Astrocyte (in vitro differentiated cells and primary cell): Measurements from ENCODE around the gene UBXN4. TPM values are rescaled to one million over a fixed set of nuclear protein-coding genes. Genes with fewer than 3 reads are reported as not detected.
"Not testable (repeated sequence)": the region's sequence is repeated elsewhere in the genome, so short reads cannot be mapped to it uniquely, and the experiment has no call there.

ENCODE experiments used
- DNase-seq: peaks from one replicate; pipeline ENCODE4 v3.0.0-alpha.2; 2010; ENCODE audit warnings: low read depth
- FAIRE-seq: peaks from 2 replicates; lab custom pipeline; 2011; peaks lifted over from hg19 to GRCh38; lab: Jason Lieb, UNC
- H2AFZ ChIP-seq: 2 replicates; pipeline ENCODE4 v1.6.0; 2012; ENCODE audit warnings: low read depth, low read length, inconsistent platforms
- H3K27ac ChIP-seq: 2 replicates; pipeline ENCODE4 v1.5.1; 2011; ENCODE audit warnings: low read depth, low read length, inconsistent platforms
- H3K27me3 ChIP-seq: 2 replicates; pipeline ENCODE4 v1.6.0; 2011; ENCODE audit warnings: low read length, inconsistent platforms; ENCODE audit not compliant: insufficient read depth
- H3K36me3 ChIP-seq: 2 replicates; pipeline ENCODE4 v1.5.1; 2011; ENCODE audit warnings: low read length, inconsistent platforms; ENCODE audit not compliant: insufficient read depth
- H3K4me1 ChIP-seq: 2 replicates; pipeline ENCODE4 v1.5.1; 2011; ENCODE audit warnings: low read length, inconsistent platforms; ENCODE audit not compliant: insufficient read depth
- H3K4me2 ChIP-seq: 2 replicates; pipeline ENCODE4 v1.6.0; 2012; ENCODE audit warnings: low read length, inconsistent platforms
- H3K4me3 ChIP-seq: 2 replicates; pipeline ENCODE4 v1.5.1; 2011; ENCODE audit warnings: low read depth, mild to moderate bottlenecking, low read length, inconsistent platforms; ENCODE audit not compliant: insufficient read depth
- H3K79me2 ChIP-seq: 2 replicates; pipeline ENCODE4 v1.6.0; 2012; ENCODE audit warnings: mild to moderate bottlenecking, low read length, inconsistent platforms; ENCODE audit not compliant: insufficient read depth
- H3K9ac ChIP-seq: 2 replicates; pipeline ENCODE4 v1.6.0; 2012; ENCODE audit warnings: mild to moderate bottlenecking, low read length, inconsistent platforms
- H3K9me3 ChIP-seq: 2 replicates; pipeline ENCODE4 v1.5.1; 2012; ENCODE audit warnings: low read depth, mild to moderate bottlenecking, low read length, inconsistent platforms; ENCODE audit not compliant: insufficient read depth
- H4K20me1 ChIP-seq: 2 replicates; pipeline ENCODE4 v1.6.0; 2012; ENCODE audit warnings: low read length, inconsistent platforms; ENCODE audit not compliant: insufficient read depth
- H3K27ac Mint-ChIP-seq: one replicate; pipeline ENCODE4 v1.8.0; 2021; ENCODE audit warnings: mild to moderate bottlenecking, mixed read lengths; ENCODE audit not compliant: unreplicated experiment
- H3K27me3 Mint-ChIP-seq: one replicate; pipeline ENCODE4 v1.8.0; 2021; ENCODE audit warnings: low read depth, mixed read lengths; ENCODE audit not compliant: unreplicated experiment
- H3K36me3 Mint-ChIP-seq: one replicate; pipeline ENCODE4 v1.8.0; 2021; ENCODE audit warnings: low read depth, mixed read lengths; ENCODE audit not compliant: unreplicated experiment
- H3K4me1 Mint-ChIP-seq: one replicate; pipeline ENCODE4 v1.8.0; 2021; ENCODE audit warnings: low read depth, mixed read lengths; ENCODE audit not compliant: unreplicated experiment
- H3K4me3 Mint-ChIP-seq: one replicate; pipeline ENCODE4 v1.8.0; 2021; ENCODE audit warnings: mild to moderate bottlenecking, moderate library complexity, mixed read lengths; ENCODE audit not compliant: unreplicated experiment
- H3K9me3 Mint-ChIP-seq: one replicate; pipeline ENCODE4 v1.8.0; 2021; ENCODE audit warnings: mild to moderate bottlenecking, mixed read lengths; ENCODE audit not compliant: unreplicated experiment
- EZH2 ChIP-seq: IDR thresholded peaks from 2 replicates; pipeline ENCODE4 v1.6.1; 2012; ENCODE audit warnings: mild to moderate bottlenecking, low read length, inconsistent platforms; ENCODE audit not compliant: insufficient read depth
- total RNA-seq: library from RNA; stranded (reverse); gene quantifications from 2 replicates; pipeline ENCODE4 v1.2.1, GENCODE V29; 2021
- TF ChIP-seq, protein P1 (sequence below): IDR thresholded peaks from 2 replicates; pipeline ENCODE4 v1.5.1; 2011; ENCODE audit warnings: low read depth, mild to moderate bottlenecking, inconsistent platforms, low read length, moderate library complexity; ENCODE audit not compliant: insufficient read depth

The UBXN4 gene
- total RNA-seq, 1 donor from 2014 or later, result 79.4 TPM

- FAIRE-seq (no peak), DNase-seq (no peak)
- Histone ChIP-seq H3K79me2 (no peaks in the 10 kb centered on the region), H3K4me3 (no peak overlapping the region), H3K4me1 (no peaks in the 10 kb centered on the region), H4K20me1 (no peaks in the 10 kb centered on the region), H3K9me3 (no peaks in the 10 kb centered on the region), H2AFZ (no peak overlapping the region), H3K27ac (no peak overlapping the region), H3K9ac (no peak overlapping the region), H3K27me3 (no peaks in the 10 kb centered on the region), H3K36me3 (peaks cover 4% of the 10 kb centered on the region), H3K4me2 (no peak overlapping the region)
- H3K4me1 Mint-ChIP-seq, result no peaks in the 10 kb centered on the region
- no peak for TF ChIP-seq EZH2
- TF ChIP-seq, protein P1, sequence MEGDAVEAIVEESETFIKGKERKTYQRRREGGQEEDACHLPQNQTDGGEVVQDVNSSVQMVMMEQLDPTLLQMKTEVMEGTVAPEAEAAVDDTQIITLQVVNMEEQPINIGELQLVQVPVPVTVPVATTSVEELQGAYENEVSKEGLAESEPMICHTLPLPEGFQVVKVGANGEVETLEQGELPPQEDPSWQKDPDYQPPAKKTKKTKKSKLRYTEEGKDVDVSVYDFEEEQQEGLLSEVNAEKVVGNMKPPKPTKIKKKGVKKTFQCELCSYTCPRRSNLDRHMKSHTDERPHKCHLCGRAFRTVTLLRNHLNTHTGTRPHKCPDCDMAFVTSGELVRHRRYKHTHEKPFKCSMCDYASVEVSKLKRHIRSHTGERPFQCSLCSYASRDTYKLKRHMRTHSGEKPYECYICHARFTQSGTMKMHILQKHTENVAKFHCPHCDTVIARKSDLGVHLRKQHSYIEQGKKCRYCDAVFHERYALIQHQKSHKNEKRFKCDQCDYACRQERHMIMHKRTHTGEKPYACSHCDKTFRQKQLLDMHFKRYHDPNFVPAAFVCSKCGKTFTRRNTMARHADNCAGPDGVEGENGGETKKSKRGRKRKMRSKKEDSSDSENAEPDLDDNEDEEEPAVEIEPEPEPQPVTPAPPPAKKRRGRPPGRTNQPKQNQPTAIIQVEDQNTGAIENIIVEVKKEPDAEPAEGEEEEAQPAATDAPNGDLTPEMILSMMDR, result no peak
- H3K27ac Mint-ChIP-seq, result no peak overlapping the region
- peaks cover 5% of the 10 kb centered on the region for H3K36me3 Mint-ChIP-seq
- H3K4me3 Mint-ChIP-seq, result no peak overlapping the region
- H3K9me3 Mint-ChIP-seq, result no peaks in the 10 kb centered on the region
- H3K27me3 Mint-ChIP-seq, result no peaks in the 10 kb centered on the region
Observed at GRCh38 chr2:135698838-135699237, 42.8 kb upstream of the UBXN4 start.

GRCh38 chr2:135701442-135701841, 40.2 kb upstream of the UBXN4 start:
- no peaks in the 10 kb centered on the region for H3K79me2 ChIP-seq
- Mint-ChIP-seq H3K4me3 (no peak overlapping the region), H3K27me3 (no peaks in the 10 kb centered on the region), H3K36me3 (no peaks in the 10 kb centered on the region), H3K4me1 (no peaks in the 10 kb centered on the region), H3K9me3 (no peaks in the 10 kb centered on the region), H3K27ac (no peak overlapping the region)
- no peak overlapping the region for H3K9ac ChIP-seq
- FAIRE-seq (peak; percentile 59), DNase-seq (peak; percentile 36)
- no peaks in the 10 kb centered on the region for H3K4me1 ChIP-seq
- H2AFZ ChIP-seq, result no peak overlapping the region
- H3K27me3 ChIP-seq, result no peaks in the 10 kb centered on the region
- TF ChIP-seq, protein P1, result no peak
- no peak for TF ChIP-seq EZH2
- no peaks in the 10 kb centered on the region for H3K36me3 ChIP-seq
- H3K4me2 ChIP-seq, result no peak overlapping the region
- H3K9me3 ChIP-seq, result no peaks in the 10 kb centered on the region
- H3K4me3 ChIP-seq, result no peak overlapping the region
- no peaks in the 10 kb centered on the region for H4K20me1 ChIP-seq
- no peak overlapping the region for H3K27ac ChIP-seq

DNA sequence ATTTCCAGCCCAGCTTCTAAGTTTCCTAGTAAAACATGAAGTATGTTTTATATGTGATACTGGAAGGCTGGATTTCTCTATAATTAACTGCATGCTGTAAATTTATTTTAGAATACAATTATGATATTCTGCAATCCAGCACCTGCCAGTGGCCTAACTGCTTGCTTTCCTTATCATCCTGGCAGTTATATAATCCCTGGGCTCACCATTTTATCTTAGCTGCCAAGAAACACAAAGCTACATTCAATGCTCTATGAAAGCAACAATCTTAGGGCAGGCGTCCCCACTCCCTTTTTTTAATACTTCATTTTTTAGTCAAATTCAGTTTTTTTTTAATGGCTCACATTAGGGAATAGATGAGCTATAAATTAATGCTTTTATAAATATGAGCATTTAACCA, 38.4 kb upstream of the UBXN4 start:
- H3K9me3 ChIP-seq, result no peaks in the 10 kb centered on the region
- H3K4me2 ChIP-seq, result no peak overlapping the region
- Mint-ChIP-seq H3K36me3 (no peaks in the 10 kb centered on the region), H3K27me3 (no peaks in the 10 kb centered on the region), H3K4me1 (no peaks in the 10 kb centered on the region), H3K9me3 (no peaks in the 10 kb centered on the region), H3K4me3 (no peak overlapping the region), H3K27ac (no peak overlapping the region)
- DNase-seq (no peak), FAIRE-seq (no peak)
- H3K4me3 ChIP-seq, result no peak overlapping the region
- no peaks in the 10 kb centered on the region for H3K36me3 ChIP-seq
- no peaks in the 10 kb centered on the region for H3K4me1 ChIP-seq
- H2AFZ ChIP-seq, result no peak overlapping the region
- no peak for TF ChIP-seq EZH2
- TF ChIP-seq, protein P1, result no peak
- H4K20me1 ChIP-seq, result no peaks in the 10 kb centered on the region
- no peaks in the 10 kb centered on the region for H3K27me3 ChIP-seq
- no peaks in the 10 kb centered on the region for H3K79me2 ChIP-seq
- H3K9ac ChIP-seq, result no peak overlapping the region
- H3K27ac ChIP-seq, result no peak overlapping the region

DNA sequence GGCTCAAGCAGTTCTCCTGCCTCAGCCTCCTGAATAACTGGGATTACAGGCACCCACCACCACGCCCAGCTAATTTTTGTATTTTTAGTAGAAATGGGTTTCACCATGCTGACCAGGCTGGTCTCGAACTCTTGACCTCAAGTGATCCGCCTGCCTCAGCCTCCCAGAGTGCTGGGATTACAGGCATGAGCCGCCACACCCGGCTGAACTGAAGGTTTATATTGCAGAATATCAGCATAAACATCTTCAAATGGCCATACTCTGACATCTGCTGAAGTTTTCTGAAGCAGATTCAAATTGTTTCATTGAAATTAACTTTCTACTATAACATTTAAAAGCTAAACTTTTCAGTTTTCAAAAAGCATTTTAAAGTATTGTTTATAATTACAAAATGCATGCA, 37.6 kb upstream of the UBXN4 start:
- not testable (repeated sequence) for H3K4me2 ChIP-seq, H3K79me2 ChIP-seq, H2AFZ ChIP-seq, H3K4me3 Mint-ChIP-seq, H3K9me3 Mint-ChIP-seq, DNase-seq, H3K4me3 ChIP-seq, H3K9me3 ChIP-seq, H3K27me3 Mint-ChIP-seq, H3K9ac ChIP-seq, H3K4me1 Mint-ChIP-seq, H4K20me1 ChIP-seq, H3K27me3 ChIP-seq, H3K36me3 Mint-ChIP-seq, FAIRE-seq, H3K27ac Mint-ChIP-seq, H3K4me1 ChIP-seq, H3K27ac ChIP-seq, H3K36me3 ChIP-seq
